Umbilical cord (tissue), 2 donors: Measurements from ENCODE around the gene CTNNA3. TPM values are rescaled to one million over a fixed set of nuclear protein-coding genes. Genes with fewer than 3 reads are reported as not detected.
A peak's percentile ranks its signal among the peaks of the same experiment; 100 is the strongest.

ENCODE experiments used
- DNase-seq: peaks from one replicate; pipeline ENCODE4 v3.0.0-alpha.2; 2015; ENCODE audit warnings: low spot score
- total RNA-seq: library from RNA; depleted of rRNA; stranded (reverse); fragments of >200 nt; gene quantifications from one replicate; pipeline ENCODE4 v1.2.3, GENCODE V29; 2014; ENCODE audit warnings: low replicate concordance; ENCODE audit not compliant: insufficient read depth

Gene CTNNA3
- total RNA-seq, 1 donor from 2014 or later = 32.7 TPM

- DNase-seq = no peak
Measured at GRCh38 chr10:66880826-66881225, 815.2 kb downstream of the CTNNA3 start.

DNA sequence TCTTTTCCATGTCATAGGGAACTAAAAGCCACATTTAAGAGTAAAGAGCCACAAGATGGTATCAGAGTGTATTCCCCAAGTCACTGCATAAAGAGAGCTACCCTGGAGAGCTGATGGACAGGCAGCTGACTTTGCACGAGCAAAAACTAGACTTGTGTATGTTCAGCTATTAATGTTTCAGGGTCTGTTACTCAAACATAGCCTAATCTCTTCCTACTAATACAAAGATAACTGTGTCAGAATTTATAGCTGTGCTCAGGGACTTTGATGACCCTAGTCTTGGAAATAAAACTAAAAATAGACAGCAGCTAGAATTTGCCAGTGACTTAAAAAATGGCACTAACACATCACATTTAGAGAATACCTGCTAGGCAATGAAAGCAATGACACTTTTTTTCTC is 815.7 kb downstream of the CTNNA3 start:
- DNase-seq = peak; percentile 36

DNA sequence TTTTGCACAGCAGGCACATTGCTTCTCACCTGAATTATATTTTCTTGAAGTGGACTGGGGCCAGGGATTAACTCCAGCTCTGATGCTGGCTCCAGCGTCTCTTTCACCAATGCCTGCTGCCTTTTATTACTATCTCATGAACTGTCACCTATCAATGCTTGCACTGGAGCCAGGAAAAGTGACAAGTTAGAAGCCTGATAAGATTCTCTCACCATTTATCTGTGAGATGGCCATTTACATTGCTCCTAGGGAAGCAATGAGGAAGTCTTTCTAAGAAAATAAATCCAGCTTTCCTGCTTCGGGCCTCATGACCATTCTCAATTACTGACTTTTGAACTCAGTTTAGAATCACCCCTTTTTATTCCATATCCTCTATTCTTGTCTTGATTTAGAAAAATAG is 818.6 kb downstream of the CTNNA3 start:
- DNase-seq = no peak

- no peak for DNase-seq
Measured at GRCh38 chr10:66869635-66870034, 826.4 kb downstream of the CTNNA3 start.

DNA sequence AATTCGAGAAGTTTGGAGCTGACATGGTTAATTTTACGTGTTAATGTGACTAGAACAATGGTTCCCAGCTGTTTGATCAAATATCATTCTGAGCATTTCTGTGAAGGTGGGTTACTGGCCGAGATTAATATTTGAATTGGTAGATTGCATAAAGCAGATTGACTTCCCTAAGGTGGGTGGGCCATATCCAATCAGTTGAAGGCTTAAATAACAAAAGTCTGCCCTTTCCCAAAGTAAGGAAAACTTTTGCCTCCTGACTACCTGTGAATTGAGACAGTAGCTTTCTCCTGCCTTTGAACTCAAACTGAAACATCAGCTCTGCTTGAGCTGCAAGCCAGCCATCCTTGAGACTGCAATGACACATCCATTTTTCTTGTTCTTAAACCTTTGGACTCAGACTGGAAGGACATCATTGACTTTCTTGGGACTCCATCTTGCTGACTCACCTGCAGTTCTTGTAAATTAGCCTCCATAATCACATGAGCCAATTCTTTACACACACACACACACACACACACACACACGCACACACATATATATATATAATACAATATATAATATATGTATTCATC is 833.2 kb downstream of the CTNNA3 start:
- DNase-seq = no peak

DNA sequence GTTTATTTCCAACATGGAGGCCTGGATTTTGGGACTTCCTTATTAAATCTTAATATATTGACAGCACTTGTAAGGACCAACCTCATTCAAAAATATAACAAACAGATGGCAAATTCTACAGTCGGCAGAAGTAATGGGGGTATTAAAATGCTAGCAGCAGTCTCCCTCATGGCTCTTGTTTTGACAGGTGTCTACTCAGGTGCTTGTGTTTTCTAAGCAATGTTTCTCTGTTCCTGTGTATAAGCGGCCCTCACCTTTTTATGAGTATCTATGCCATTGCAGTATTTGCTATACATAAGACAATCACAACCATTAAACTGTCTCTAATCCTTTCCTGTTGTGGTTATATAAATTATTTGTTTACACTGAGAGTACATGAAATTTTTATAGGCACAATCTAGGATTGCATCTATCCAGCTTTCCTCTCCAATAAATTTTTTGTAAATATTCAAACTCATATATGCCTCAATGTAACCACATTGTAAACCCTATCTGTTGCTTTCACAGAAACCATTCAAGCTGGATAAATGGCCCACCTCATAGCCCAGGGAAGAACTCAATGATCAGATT is 835.5 kb downstream of the CTNNA3 start:
- no peak for DNase-seq

DNA sequence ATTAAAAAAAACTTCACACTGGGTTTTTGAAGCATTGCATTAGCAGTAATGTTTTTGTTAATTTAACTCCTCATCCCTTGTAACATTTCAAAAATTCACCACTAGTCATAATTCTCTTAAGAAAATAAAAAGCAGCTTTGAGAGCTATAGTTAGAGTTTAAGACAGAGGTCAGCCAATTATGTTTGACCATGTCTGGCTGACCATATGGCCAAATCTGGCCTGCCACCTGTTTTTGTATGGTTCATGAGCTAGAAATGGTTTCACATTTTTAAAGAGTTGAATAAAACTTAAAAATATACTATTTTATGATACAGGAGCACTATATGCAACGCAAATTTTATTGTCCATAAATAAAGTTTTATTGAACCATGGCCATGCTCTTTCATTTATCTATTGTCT is 843.2 kb downstream of the CTNNA3 start:
- DNase-seq = no peak

DNA sequence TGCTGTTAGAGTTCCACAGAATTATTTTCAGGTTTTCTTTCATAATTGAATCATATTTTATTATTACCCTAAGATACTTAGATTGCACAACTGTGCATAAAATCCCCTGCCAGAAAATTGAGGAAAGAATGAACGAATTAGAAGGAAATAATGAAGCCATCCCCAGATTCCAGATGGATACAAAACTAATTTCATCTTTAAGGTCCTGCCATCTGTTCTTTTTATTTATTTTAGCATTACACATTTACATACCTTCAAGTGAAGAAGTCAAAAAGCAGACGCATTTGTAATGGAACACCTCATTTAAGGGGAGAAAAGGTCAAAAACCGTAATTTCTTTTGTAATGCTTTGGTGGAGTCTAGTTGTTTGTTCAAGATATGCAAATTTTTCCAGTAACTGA is 847.1 kb downstream of the CTNNA3 start:
- DNase-seq = no peak

- no peak for DNase-seq
Measured at GRCh38 chr10:66844176-66844942, 851.6 kb downstream of the CTNNA3 start.

DNA sequence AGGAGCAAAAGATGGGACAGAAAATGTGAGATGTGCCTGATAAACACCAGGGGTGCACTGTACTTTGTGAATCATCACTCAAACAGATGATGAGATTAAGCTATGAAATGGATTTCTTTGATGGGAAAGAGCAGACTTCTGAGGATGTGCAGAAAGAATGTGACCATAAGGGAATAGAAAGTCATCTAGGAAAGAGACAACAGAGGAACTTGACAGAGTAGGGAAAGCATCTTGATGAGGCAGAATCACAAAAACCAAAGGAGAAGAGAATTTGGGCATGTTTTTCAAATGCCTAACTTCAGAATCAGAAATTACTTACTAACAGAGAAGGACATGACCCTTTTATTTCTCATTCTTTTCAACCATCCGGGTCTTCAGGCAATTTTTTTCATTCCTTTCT is 852.6 kb downstream of the CTNNA3 start:
- DNase-seq = peak; percentile 9

DNA sequence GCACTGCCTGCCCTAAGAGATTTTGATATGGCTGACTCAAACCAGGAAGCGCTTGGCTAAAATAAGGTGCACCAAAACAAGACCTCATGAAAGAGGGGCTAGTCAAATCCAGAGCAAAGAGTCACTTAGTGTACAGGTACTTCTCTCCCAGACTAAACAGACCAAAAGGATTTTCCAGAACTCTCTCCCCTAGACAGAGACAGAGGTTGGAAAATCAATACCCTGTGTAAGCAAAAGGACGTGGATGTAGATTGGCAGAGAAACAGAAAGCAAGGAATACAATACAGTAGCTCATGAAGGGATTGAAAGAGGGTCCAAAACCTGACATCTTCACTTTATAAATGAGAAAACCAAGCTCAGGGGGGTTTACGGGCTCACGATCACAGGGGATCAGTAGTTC is 853.1 kb downstream of the CTNNA3 start:
- no peak for DNase-seq

DNA sequence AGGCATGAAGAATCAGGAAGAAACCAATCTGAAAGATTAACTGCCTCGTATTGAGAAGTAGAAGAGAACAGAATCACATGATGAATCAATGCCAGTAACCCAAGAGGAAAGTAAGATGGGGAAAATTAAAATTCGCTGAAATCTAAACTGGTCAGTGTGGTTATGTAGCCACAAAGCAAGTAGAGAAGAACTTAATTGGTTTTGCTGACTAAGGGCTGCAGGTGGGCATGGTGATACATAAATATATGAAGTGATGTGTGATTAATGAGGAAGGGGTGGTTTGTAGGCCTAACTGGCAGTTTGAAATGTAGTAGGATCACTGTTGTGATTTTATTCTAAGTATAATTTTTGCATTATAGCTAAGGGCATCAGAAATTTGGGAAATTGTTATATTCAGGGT is 853.6 kb downstream of the CTNNA3 start:
- DNase-seq = no peak

DNA sequence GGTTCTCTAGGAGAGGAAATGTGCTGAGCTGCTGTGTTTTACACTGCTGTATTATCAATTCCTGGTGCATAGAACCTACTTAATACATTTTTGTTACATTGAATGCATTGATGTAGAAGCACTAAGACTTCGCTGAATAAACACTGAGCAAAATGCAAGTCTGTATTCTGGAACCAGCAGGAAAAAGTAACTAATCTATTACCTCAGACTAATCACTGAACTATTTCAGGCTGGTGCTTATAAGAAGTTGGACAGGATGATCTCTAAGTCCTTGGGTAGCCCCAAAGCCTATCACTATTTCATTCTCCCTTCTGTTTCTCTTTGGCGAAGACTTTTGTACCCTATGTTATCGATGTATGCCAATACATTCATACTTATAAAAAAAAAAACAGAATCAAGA is 857.3 kb downstream of the CTNNA3 start:
- DNase-seq = no peak

DNA sequence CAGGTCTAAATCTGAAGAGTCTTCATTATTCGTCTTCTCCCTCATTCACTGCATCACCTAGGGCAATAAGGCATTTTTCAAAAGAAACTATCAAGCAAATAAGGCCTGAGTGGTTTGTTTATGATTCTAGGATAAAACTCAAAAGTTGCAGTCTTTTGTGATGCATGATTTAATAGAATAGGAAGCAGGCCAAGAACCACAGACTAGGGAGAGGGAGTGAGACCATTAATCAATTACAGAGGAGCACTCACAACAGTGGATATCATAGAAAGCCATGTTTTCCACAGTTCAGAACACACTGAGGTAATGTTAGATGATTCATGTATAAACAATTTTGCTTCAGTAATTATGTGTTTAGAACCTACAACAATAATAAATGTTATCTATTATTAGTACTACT is 858.0 kb downstream of the CTNNA3 start:
- DNase-seq = no peak

- DNase-seq = no peak
Measured at GRCh38 chr10:66837335-66837734, 858.7 kb downstream of the CTNNA3 start.

DNA sequence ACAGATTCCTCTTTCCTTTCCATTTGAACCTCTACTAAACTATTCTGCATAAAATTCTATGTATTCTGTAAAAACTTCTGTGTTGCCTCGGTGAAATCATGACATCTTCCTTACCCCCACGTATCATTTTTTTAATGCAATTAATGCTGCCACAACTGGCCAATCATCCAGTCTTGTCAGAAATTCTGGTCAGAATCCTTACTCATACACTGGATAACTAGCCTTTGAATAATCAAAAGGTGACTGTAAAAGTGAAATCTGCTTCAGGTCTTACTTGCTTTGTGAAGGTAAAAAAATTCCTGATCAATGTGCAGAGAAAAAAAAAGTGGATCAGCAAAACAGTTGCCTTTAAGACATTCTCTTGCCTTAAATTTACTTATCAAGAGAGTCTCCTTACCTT is 859.2 kb downstream of the CTNNA3 start:
- no peak for DNase-seq

DNA sequence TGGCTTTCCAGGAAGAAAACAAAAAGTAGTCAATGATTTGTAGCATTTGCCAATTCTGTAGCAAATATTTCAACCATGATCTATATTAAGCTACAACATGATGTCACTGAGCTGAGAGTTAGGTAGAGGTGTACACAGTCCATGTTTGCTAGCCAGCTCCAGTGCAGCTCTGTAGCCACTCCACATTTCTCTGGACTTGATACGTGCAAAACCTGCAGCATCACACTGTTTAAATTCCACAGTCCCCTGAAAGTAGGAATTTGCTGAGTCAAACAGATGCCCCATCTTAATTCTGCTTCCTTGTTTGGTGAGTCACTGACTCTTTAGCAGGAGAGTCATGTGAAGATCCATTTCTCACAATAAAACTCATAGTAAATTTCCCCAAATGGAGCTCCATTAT is 859.9 kb downstream of the CTNNA3 start:
- peak; percentile 54 for DNase-seq

GRCh38 chr10:66835400-66835799 is 860.6 kb downstream of the CTNNA3 start:
- DNase-seq = no peak

DNA sequence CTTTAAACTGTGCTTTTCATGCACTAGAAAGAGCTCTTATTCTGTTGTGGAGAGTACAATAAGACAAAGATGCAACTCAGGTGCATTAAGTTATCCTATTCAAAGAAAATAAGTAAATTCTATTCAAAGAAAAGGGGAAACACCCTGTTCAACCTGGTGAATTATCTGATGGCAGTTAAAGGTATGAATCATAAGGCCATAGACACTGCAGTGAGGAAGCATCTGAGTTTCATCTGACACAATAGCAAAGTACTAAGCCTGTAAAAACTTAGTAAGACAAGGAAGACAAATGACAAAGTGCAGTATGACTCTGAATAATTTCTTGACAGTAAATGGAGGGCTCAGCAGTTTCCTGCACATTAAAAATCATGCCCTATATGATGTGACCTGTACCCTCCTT is 861.2 kb downstream of the CTNNA3 start:
- DNase-seq = no peak

DNA sequence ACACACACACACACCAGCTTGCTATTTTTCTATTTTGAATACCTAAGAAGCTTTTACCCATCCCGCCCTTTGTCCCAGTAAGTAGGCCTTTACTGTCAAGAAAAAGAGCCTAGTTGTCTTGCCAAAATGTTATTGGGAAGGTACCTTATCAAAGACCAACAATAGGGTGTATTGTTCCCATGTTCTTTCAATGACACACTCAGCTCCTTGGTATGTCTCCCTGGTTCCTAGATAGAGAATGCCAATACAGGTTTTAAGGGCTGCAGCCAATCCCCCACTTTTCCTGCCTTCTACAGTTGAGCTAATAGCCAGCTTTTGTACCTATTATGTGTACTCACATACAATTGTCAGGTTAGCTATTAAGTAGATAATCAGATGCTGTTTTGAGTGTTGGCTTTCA is 862.1 kb downstream of the CTNNA3 start:
- DNase-seq = no peak

GRCh38 chr10:66832781-66833422 is 863.1 kb downstream of the CTNNA3 start:
- DNase-seq = no peak

DNA sequence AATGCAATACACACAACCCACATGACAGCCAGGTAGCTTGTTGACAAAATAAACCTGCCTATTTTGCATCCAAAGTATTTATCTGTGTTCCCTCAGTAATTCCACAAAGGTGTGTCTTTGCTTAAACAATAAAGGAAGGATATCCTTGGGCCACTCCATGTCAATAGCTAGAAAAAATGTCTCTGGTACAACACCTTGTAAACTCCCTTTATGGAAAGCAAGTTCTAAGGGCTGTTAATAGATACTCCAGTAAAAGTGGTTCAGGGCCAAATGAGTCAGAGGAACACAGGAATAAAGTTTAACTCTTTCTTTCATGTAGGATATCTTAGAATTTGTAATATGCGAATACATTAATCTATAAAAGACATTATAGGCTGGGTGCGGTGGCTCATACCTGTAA is 867.0 kb downstream of the CTNNA3 start:
- DNase-seq = no peak

DNA sequence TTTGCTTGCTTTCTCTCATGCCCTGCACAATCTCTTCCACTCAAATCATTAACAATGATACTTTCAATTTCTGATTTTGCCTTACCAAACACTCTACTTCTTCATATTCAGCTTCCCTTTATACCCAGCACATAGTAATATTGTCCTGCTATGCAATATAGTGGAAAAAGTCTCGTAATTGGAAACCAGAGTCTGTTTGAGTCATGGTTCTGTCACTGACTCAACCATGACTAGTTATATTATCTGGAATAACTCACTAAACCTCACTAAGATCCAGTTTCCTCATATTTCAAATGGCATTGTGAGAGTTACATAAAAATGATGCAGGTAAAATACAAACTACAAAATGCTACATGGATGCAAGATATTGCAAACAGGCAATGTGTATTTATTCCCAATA is 868.6 kb downstream of the CTNNA3 start:
- peak; percentile 30 for DNase-seq
